ENCODE results near the gene VPS13C.

DNA sequence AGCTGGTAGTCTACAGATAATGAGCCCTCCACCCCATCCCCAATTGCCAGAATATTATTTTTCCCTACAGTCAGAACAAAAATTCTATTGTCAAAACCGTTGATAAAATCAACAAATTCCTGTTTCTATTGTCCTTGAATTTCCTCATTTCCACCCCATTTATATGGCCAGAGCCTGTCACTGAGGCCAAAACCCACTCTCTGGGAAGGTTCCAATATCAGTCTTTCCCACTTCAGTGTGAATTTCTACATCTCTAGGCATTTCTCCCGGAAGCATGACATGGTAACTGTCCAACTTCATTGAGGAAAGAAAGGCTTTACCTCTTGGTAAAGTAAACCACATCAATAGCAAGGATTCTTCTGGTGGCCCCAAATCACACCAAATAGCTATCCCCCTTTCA lies 48.2 kb upstream of the VPS13C start:
- TF ChIP-seq POLR2AphosphoS5 (IDR thresholded peaks at IDR 0.05; ENCODE audit: borderline replicate concordance, low read depth, low read length), result no peak
- no peak for TF ChIP-seq EZH2 (IDR thresholded peaks at IDR 0.05)
- no peak for TF ChIP-seq FOXP2 (optimal IDR thresholded peaks at IDR 0.05; ENCODE audit: control extremely low read depth, extremely low read length, insufficient read depth)
